BJ (cell line): ENCODE results near the gene LRRIQ4. TPM values are rescaled to one million over a fixed set of nuclear protein-coding genes. Genes with fewer than 3 reads are reported as not detected.

Source experiments
- CTCF ChIA-PET: fragments of 350-600 bp; formaldehyde crosslinking; extraction: SDS; loops from one replicate; lab custom pipeline; 2021; ENCODE audit warnings: antibody characterized with exemption, inconsistent platforms; lab: Yijun Ruan, JAX
- POLR2A ChIA-PET: fragments of 300-600 bp; sonication (Branson Sonifier 250); formaldehyde crosslinking; extraction: SDS; loops from one replicate; lab custom pipeline; 2021; ENCODE audit warnings: antibody characterized with exemption; lab: Charles Lee
- DNase-seq: peaks from one replicate; pipeline ENCODE4 v3.0.0-alpha.2; 2011; ENCODE audit warnings: low read depth
- H3K27me3 ChIP-seq: 2 replicates; pipeline ENCODE4 v1.6.0; 2011; ENCODE audit warnings: low read length; ENCODE audit not compliant: control insufficient read depth, insufficient read depth
- H3K36me3 ChIP-seq: 2 replicates; pipeline ENCODE4 v1.5.1; 2011; ENCODE audit warnings: low read length; ENCODE audit not compliant: control insufficient read depth, insufficient read depth
- H3K4me3 ChIP-seq: 2 replicates; pipeline ENCODE4 v1.5.1; 2011; ENCODE audit warnings: low read depth, mild to moderate bottlenecking, control low read depth, low read length
- polyA plus RNA-seq: library from polyadenylated mRNA; depleted of rRNA; stranded (reverse); fragments of >200 nt; gene quantifications from 2 replicates; pipeline ENCODE4 v1.2.3, GENCODE V29; 2011
- TF ChIP-seq, protein P1 (sequence below): IDR thresholded peaks from 2 replicates; pipeline ENCODE4 v1.5.1; 2011; ENCODE audit warnings: low read depth, mild to moderate bottlenecking, control low read depth, inconsistent platforms, low read length, moderate library complexity; ENCODE audit not compliant: insufficient read depth

LRRIQ4 gene
- polyA plus RNA-seq, 1 experiment, result not detected

DNA sequence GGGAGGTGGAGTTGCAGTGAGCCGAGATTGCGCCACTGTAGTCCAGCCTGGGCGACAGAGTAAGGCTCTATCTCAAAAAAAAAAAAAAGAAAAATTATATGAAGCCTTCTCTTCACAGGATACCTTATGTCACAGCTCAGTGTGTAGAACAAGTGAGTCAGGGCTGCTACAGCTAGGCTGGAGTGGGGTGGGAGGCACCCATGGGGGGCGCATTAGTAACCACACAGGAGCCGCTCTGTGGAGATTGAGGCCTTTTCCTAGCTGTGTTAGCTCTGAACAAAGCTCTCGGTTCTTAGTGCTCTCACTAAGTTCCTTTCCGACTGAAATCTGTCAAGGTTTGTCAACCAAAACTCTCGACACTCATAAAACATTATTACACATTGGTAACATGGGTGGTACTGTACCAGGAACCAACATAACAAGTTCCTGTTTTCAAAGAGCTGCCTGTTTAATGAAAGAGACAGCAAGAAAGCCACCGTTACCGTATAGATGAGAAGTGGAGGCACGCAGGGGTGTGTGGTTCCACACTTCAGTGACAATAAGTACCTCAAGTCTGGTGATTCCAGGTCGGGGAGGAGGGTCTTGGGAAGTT lies 52.6 kb downstream of the LRRIQ4 start:
- DNase-seq, result no peak
- CTCF ChIA-PET, result interaction anchor here (0.6 kb wide), 2 partner anchors 41 to 1582 kb away, joined by 3 read pairs; no protein-coding TSS in a partner anchor
- H3K27me3 ChIP-seq, result peaks cover 1% of the 10 kb centered on the region; the same call in 1 of the 2 replicates
- H3K4me3 ChIP-seq, result no peak overlapping the region
- POLR2A ChIA-PET, result no interaction called here
- TF ChIP-seq, protein P1, sequence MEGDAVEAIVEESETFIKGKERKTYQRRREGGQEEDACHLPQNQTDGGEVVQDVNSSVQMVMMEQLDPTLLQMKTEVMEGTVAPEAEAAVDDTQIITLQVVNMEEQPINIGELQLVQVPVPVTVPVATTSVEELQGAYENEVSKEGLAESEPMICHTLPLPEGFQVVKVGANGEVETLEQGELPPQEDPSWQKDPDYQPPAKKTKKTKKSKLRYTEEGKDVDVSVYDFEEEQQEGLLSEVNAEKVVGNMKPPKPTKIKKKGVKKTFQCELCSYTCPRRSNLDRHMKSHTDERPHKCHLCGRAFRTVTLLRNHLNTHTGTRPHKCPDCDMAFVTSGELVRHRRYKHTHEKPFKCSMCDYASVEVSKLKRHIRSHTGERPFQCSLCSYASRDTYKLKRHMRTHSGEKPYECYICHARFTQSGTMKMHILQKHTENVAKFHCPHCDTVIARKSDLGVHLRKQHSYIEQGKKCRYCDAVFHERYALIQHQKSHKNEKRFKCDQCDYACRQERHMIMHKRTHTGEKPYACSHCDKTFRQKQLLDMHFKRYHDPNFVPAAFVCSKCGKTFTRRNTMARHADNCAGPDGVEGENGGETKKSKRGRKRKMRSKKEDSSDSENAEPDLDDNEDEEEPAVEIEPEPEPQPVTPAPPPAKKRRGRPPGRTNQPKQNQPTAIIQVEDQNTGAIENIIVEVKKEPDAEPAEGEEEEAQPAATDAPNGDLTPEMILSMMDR, result no peak
- H3K36me3 ChIP-seq, result no peaks in the 10 kb centered on the region

DNA sequence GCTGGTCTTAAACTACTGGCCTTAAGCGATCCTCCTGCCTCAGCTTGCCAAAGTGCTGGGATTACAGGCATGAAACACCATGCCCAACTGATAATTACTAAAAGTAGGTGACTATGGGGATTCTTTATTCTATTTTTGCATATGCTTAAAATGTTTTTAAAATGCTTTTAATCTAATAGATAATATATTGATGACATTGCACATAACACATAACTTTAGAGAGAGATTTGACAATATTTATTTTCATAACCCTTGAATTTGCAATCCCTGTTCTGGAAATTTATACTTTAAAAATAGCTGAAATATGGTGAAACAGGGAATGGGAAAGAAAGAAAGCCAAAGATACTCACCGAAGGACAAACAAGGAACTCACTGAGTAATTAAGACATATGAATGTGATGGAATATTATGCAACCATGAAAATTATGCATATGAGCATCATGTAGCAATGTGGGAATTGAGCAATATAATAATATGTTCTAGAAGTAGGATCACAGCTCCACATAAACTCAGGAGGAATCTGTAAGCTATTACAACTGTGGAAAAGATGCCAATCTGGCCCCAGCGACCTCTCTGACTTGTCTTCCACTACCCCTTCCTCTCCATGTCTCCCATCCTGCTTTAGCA lies 55.0 kb downstream of the LRRIQ4 start:
- peaks cover 1% of the 10 kb centered on the region for H3K27me3 ChIP-seq
- no peak overlapping the region for H3K4me3 ChIP-seq
- POLR2A ChIA-PET, result no interaction called here
- CTCF ChIA-PET, result no interaction called here
- DNase-seq, result no peak
- TF ChIP-seq, protein P1, result no peak
- no peaks in the 10 kb centered on the region for H3K36me3 ChIP-seq

DNA sequence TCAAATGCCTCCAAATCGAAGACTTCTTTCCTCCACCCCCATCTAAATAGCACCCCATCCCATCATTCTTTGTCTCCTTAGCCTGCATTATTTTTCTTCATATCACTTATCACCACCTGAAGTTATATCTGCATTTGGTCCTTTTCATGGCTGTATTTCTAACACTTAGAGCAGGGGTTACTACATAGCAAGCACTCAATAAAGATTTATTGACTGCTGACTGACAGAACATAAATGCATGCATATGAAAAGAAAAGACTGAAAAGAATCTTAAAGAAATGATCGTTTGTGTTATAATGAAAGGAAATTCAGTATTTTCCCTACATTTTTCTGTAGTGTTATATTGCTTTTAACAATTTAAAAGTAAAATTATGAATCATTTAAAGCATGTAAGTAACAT lies 55.7 kb downstream of the LRRIQ4 start:
- CTCF ChIA-PET, result interaction anchor here (0.6 kb wide), 1 partner anchor 1698 kb away, joined by 4 read pairs; no protein-coding TSS in a partner anchor

DNA sequence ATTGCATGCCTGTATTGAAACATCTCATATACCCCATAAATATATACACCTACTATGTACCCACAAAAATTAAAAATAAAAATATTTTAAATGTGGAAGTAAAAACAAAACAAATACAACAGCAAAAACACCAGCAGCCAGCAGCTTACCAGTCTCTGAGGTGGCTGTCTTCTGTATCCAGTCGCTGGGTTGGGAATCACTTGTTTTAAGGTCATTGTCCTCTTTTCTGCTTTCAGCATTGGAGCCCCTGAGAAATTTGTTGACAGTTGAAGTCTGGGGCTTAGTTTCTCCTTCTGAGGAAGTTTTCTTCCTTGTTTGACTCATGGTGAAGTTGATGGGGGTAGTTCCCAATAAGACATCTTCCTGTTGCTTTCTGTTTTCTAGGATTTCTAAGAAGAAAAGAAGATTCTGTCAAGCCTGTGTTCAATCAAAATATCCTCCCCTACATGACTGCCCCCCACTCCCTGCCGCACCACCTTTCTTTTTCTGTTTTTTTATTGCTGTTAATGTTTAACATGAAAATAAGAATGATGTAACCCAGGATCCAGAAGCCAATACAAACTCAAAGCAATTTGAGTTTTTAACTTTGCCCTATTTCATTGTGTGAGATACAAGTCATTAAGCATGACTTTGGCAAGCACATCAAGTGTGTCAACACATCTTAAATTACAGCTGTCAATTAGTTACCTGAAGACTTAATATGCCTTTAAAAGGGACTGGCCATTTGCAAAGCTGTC lies 57.0 kb downstream of the LRRIQ4 start, which contains the start of gene LRRC31:
Gene LRRC31, minus strand, starts transcription at position 452 of the 737 bp plus-strand sequence. Its CDS starts 128 bp downstream, at position 324.
- no peak for DNase-seq
- POLR2A ChIA-PET, result no interaction called here
- H3K27me3 ChIP-seq, result peaks cover 1% of the 10 kb centered on the region
- CTCF ChIA-PET, result no interaction called here
- H3K4me3 ChIP-seq, result no peak within 1 kb of the TSS
- TF ChIP-seq, protein P1, result no peak
- no peaks in the 10 kb centered on the region for H3K36me3 ChIP-seq

More for the DNA sequence above, 55.7 kb downstream of the LRRIQ4 start:
- Histone ChIP-seq H3K36me3 (no peaks in the 10 kb centered on the region), H3K4me3 (no peak overlapping the region), H3K27me3 (peaks cover 1% of the 10 kb centered on the region)
- no peak for DNase-seq
- POLR2A ChIA-PET, result no interaction called here
- TF ChIP-seq, protein P1, result no peak
